Measurements from ENCODE around the gene DNER. TPM values are rescaled to one million over a fixed set of nuclear protein-coding genes. Genes with fewer than 3 reads are reported as not detected.

The DNER gene
- total and polyA plus RNA-seq, 2 of the 13 experiments (the other 11 are each of a cell fraction or from before 2014, with no cell fraction given), result not detected

DNA sequence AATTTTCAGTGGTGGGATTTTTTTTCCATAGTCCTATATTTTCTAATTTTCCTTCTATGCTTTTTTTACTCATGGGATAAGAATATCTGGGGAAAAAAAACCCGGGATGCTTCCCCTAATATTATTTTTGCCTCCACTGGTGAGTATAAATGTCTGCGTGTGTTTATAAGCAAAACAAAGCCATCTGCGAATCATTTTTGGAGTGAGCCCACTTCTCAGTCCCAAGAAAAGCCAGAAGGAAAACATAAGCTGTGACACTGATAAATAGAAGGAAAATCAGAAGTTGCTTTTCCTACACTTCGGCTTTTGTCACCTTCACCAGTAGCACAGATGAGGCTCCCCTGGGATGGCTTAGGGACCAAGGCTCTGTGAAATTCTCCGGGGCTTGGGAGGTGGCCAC lies 308.6 kb downstream of the DNER start (continued):
- TF ChIP-seq, protein P1, sequence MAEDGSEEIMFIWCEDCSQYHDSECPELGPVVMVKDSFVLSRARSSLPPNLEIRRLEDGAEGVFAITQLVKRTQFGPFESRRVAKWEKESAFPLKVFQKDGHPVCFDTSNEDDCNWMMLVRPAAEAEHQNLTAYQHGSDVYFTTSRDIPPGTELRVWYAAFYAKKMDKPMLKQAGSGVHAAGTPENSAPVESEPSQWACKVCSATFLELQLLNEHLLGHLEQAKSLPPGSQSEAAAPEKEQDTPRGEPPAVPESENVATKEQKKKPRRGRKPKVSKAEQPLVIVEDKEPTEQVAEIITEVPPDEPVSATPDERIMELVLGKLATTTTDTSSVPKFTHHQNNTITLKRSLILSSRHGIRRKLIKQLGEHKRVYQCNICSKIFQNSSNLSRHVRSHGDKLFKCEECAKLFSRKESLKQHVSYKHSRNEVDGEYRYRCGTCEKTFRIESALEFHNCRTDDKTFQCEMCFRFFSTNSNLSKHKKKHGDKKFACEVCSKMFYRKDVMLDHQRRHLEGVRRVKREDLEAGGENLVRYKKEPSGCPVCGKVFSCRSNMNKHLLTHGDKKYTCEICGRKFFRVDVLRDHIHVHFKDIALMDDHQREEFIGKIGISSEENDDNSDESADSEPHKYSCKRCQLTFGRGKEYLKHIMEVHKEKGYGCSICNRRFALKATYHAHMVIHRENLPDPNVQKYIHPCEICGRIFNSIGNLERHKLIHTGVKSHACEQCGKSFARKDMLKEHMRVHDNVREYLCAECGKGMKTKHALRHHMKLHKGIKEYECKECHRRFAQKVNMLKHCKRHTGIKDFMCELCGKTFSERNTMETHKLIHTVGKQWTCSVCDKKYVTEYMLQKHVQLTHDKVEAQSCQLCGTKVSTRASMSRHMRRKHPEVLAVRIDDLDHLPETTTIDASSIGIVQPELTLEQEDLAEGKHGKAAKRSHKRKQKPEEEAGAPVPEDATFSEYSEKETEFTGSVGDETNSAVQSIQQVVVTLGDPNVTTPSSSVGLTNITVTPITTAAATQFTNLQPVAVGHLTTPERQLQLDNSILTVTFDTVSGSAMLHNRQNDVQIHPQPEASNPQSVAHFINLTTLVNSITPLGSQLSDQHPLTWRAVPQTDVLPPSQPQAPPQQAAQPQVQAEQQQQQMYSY (CRISPR knock-in tag; IDR thresholded peaks at IDR 0.05), result no peak
- no peak for TF ChIP-seq MEIS1 (CRISPR knock-in tag; IDR thresholded peaks at IDR 0.05; ENCODE audit: borderline replicate concordance)

DNA sequence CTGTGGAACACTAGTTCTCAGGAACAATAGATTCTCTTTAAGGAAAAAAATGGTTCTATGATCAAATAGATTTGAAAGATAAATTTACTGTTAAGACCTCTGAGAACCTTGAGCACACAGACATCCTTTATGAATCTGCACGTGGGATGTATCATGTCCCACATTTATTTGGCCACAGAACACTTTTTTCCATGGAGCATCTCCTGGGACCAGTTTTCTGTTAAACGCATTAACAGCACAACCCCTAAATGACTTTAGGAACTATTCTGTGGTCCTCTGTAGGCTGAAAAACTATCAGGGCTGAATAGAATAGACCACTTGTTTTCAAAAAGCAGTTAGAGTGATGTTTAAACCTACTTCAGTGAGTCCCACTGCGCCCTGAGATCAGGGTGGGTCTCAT lies 311.1 kb downstream of the DNER start:
- ATAC-seq, result no peak
- no peak overlapping the region for H3K27ac ChIP-seq (ENCODE audit: extremely low read length, insufficient read depth, low read length)
- TF ChIP-seq, protein P2, sequence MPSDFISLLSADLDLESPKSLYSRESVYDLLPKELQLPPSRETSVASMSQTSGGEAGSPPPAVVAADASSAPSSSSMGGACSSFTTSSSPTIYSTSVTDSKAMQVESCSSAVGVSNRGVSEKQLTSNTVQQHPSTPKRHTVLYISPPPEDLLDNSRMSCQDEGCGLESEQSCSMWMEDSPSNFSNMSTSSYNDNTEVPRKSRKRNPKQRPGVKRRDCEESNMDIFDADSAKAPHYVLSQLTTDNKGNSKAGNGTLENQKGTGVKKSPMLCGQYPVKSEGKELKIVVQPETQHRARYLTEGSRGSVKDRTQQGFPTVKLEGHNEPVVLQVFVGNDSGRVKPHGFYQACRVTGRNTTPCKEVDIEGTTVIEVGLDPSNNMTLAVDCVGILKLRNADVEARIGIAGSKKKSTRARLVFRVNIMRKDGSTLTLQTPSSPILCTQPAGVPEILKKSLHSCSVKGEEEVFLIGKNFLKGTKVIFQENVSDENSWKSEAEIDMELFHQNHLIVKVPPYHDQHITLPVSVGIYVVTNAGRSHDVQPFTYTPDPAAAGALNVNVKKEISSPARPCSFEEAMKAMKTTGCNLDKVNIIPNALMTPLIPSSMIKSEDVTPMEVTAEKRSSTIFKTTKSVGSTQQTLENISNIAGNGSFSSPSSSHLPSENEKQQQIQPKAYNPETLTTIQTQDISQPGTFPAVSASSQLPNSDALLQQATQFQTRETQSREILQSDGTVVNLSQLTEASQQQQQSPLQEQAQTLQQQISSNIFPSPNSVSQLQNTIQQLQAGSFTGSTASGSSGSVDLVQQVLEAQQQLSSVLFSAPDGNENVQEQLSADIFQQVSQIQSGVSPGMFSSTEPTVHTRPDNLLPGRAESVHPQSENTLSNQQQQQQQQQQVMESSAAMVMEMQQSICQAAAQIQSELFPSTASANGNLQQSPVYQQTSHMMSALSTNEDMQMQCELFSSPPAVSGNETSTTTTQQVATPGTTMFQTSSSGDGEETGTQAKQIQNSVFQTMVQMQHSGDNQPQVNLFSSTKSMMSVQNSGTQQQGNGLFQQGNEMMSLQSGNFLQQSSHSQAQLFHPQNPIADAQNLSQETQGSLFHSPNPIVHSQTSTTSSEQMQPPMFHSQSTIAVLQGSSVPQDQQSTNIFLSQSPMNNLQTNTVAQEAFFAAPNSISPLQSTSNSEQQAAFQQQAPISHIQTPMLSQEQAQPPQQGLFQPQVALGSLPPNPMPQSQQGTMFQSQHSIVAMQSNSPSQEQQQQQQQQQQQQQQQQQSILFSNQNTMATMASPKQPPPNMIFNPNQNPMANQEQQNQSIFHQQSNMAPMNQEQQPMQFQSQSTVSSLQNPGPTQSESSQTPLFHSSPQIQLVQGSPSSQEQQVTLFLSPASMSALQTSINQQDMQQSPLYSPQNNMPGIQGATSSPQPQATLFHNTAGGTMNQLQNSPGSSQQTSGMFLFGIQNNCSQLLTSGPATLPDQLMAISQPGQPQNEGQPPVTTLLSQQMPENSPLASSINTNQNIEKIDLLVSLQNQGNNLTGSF (CRISPR knock-in tag; IDR thresholded peaks at IDR 0.05), result no peak
- TF ChIP-seq EED (CRISPR knock-in tag; IDR thresholded peaks at IDR 0.05), result no peak
- TF ChIP-seq, protein P3, sequence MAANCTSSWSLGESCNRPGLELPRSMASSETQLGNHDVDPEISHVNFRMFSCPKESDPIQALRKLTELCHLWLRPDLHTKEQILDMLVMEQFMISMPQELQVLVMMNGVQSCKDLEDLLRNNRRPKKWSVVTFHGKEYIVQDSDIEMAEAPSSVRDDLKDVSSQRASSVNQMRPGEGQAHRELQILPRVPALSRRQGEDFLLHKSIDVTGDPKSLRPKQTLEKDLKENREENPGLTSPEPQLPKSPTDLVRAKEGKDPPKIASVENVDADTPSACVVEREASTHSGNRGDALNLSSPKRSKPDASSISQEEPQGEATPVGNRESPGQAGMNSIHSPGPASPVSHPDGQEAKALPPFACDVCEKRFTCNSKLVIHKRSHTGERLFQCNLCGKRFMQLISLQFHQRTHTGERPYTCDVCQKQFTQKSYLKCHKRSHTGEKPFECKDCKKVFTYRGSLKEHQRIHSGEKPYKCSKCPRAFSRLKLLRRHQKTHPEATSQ (CRISPR knock-in tag; IDR thresholded peaks at IDR 0.05; ENCODE audit: borderline replicate concordance), result no peak
- TF ChIP-seq ZNF143 (CRISPR knock-in tag; IDR thresholded peaks at IDR 0.05), result no peak
- TF ChIP-seq, protein P4, sequence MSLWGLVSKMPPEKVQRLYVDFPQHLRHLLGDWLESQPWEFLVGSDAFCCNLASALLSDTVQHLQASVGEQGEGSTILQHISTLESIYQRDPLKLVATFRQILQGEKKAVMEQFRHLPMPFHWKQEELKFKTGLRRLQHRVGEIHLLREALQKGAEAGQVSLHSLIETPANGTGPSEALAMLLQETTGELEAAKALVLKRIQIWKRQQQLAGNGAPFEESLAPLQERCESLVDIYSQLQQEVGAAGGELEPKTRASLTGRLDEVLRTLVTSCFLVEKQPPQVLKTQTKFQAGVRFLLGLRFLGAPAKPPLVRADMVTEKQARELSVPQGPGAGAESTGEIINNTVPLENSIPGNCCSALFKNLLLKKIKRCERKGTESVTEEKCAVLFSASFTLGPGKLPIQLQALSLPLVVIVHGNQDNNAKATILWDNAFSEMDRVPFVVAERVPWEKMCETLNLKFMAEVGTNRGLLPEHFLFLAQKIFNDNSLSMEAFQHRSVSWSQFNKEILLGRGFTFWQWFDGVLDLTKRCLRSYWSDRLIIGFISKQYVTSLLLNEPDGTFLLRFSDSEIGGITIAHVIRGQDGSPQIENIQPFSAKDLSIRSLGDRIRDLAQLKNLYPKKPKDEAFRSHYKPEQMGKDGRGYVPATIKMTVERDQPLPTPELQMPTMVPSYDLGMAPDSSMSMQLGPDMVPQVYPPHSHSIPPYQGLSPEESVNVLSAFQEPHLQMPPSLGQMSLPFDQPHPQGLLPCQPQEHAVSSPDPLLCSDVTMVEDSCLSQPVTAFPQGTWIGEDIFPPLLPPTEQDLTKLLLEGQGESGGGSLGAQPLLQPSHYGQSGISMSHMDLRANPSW (CRISPR knock-in tag; IDR thresholded peaks at IDR 0.05; ENCODE audit: borderline replicate concordance), result no peak
- TF ChIP-seq BCL6 (CRISPR knock-in tag; IDR thresholded peaks at IDR 0.05), result no peak
- no peak overlapping the region for H2AFZ ChIP-seq (ENCODE audit: low read length)
- H4K20me1 ChIP-seq (ENCODE audit: insufficient read depth, low read length), result no peaks in the 10 kb centered on the region
- WGBS (ENCODE audit: low lambda C conversion rate), result 6% methylated on average over 3 of the region's 3 CpGs
- POLR2A ChIA-PET, result no interaction called here
- intact Hi-C loops (cut with micrococcal nuclease; ENCODE audit: unreplicated experiment) (no loop called here), in situ Hi-C loops (cut with HindIII; ENCODE audit: extremely low pct_ligation_motif_present, low pct_unique_long_range_greater_than_20kb) (no loop called here)
- CTCF ChIA-PET (ENCODE audit: low intra/inter-chr PET ratio, low total read pairs), result no interaction called here
- H3K36me3 ChIP-seq (replicated peaks in 1 of 2; ENCODE audit: control insufficient read depth in 1 of 2, insufficient read depth in 2 of 2, low read length in 2 of 2), result no peaks in the 10 kb centered on the region
- H3K4me1 ChIP-seq (ENCODE audit: insufficient read depth, low read length), result no peaks in the 10 kb centered on the region
- no TSS peak for BruUV-seq (replicated peaks)
- no peaks in the 10 kb centered on the region for H3K79me2 ChIP-seq (ENCODE audit: insufficient read depth, low read length)
- H3K27me3 ChIP-seq (ENCODE audit: control insufficient read depth in 1 of 2, insufficient read depth in 2 of 2, low read length in 2 of 2), result peaks cover 0 to 9% of the 10 kb centered on the region in 2 experiments; a peak in 2 of 5 replicates
- no peak overlapping the region for H3K4me2 ChIP-seq (ENCODE audit: low read depth, low read length)
- FAIRE-seq, result no peak
- no peak for DNase-seq (ENCODE audit: low spot score)
- H3K9me3 ChIP-seq (ENCODE audit: low read length), result no peaks in the 10 kb centered on the region
- no peak overlapping the region for H3K9ac ChIP-seq (ENCODE audit: insufficient read depth, low read depth, low read length)
- no peak overlapping the region for H3K4me3 ChIP-seq (replicated peaks in 1 of 3; ENCODE audit: insufficient read depth in 1 of 3, low read depth in 2 of 3, low read length in 3 of 3)

Data from HepG2 (cell line).